Left kidney (tissue), 2 donors: Measurements from ENCODE around the gene DPYSL3. TPM values are rescaled to one million over a fixed set of nuclear protein-coding genes. Genes with fewer than 3 reads are reported as not detected.

ENCODE experiments used
- DNase-seq: peaks from one replicate; pipeline ENCODE4 v3.0.0-alpha.2; 2013
- polyA plus RNA-seq: library from polyadenylated mRNA; unstranded; fragments of 120-200 nt; gene quantifications from one replicate; pipeline ENCODE4 v1.2.1, GENCODE V29; 2013; ENCODE audit not compliant: insufficient read length

Gene DPYSL3
- polyA plus RNA-seq, 1 donor, result 33.8 TPM

DNA sequence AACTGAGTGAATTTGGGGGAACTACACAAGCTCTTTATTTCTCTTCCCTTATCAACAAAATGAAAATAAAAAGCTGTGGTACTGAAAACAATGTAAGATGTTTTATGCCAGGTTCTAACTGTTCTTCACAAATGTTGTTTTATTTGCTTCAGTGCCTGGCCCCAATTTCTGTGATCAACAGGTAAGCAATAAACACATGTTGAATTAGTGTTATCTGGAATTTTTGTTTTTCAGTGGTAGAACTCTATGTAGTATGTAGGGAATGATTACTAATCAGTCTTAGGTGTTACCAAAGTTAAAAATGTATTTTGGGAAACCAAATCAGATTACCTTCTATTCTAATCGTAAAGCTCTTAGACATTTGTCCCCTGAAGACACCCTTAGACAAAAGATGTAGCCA lies 7.5 kb upstream of the DPYSL3 start:
- no peak for DNase-seq

DNA sequence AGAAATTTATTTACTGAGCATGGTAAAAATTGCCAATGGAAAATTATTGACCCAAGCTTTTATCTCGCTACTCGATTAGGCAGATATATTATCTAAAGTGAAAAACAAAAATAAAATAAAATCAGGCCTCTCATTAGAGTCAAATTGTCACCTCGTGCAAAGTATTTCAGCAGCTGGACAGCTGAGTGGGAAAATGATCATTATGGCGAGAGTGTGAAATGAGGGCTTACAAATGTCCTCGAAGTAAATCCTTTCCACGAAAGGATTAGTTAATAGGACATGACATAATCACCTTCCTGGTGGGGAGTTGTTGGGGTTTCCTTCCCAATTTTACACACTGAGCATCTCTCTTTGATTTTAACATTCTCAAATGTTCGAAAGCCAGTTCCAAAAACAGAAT lies 5.4 kb upstream of the DPYSL3 start:
- DNase-seq, result no peak

DNA sequence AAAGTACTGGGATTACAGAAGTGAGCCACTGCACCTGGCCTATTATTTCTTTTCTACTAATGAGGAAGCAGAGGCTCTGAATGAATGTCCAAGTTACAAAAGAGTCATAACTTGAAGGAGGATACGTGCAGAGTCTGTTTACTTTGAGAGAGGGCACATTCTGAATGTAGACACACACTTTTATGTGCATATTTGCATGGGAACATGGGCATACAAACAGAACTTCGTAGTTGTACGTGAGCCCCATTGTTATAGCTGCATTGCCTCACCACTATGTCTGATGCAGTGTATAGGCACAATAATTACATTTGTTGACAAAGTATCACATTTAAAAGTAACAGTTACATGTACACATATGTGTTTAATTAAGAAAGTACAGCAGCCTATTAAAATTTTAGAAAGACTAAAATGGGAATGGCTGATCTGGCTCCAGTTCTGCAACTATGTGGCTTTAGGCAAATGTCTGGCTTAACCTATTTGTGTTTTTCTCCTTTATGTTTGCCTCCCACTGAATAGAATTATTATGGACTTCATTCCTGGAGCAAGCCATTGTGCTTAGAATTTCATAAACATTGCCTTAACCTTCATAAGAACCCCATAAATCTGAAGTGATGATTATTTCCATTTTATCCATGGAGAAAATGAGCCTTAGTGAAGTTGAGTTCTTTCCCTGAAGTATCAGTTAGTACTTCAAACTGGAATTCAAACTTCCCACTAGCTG lies 3.0 kb upstream of the DPYSL3 start:
- DNase-seq, result no peak

DNA sequence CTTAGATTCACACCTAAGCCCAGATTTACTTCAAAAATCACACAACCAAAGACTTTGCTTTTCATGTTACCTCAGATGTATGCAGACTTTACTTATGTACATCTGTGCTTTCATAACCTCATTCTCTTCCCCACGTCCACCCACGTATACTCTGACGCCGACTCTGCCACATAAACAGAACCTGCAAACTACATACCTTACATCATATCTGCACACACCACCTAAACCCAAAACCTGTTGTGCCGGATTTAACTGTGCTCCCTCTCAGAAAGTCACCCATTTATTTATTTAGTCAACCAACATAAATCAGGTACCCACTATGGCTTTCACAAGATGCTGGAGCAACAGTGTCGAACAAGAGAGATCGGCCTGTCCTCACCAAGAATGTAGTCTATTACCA lies 1.0 kb upstream of the DPYSL3 start:
- DNase-seq, result no peak

DNA sequence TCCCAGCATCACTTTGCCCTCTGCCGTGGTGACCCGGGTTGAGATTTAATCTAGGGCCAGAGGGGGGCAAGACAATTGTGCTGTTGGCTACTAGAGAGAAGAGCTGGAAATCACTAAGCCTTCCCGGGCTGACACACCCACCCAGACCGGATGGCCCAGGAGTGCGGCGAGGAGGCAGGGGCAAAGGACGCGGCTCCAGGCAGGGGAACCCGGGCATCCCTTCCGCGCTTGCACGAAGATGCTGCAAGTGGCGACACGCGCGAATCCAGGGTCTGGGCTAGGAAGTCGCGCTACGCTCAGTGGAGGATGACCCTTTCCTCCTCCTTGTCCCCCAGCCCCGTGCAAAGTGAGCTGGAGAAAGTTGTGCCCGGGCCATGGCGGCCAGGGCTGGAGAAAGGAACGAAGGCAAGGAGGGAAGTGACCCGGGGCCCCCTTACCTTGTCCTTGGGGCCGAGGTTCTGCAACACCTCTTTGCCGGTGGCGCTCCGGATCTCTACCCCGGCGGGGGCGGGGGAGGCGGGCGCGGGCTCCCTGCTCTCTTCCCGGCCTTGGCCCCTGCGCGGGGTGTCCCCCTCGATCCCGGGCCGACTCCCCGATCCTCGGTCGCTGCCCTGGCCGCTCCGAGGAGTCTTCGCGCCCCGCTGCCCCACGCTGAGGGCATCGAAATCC lies 693 bp downstream of the DPYSL3 start:
- no peak for DNase-seq

DNA sequence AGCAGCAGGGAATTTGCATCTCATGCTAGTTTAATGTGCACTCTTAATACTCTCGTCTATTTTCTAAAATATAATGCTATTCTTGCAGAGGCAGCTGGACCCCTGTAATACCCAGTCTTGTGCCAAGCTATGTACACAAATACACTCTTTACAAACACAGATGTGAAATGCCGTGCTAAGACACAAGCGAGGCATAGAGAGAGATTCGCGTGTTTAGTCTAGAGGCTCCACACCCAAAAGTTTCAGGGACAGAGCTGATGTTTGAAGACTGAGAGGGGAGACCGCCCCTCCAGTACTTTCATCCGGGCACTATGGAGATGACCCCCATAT lies 1.2 kb downstream of the DPYSL3 start:
- DNase-seq, result no peak

DNA sequence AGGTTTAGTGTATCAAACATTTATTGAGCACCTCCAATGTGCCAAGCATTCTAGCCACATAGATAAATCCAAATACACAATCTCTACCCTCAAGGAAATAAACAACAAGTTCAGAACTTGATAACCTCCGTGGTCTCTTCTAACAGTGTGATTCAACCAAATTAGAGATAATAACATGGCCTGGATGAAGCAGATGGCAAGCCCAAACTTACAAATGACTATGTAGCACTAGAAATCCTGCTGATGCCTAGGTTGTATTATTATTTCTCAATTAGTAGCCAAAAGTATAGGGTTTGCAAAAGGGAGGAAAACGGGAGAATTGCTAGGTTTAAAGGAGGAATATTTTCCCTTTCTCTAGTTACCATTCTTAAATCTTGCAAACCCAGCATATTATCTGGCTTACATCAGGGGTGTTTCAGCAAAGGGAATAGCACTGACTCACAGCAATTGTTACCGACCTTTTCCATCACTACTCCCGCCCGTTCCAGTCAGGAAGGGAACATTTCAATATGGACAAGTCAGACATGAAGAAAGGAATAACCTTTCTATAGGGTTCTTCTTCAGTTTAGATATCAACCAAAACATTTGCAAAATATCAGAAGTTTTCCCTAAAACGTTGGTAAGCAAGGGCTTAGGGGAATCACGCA lies 2.3 kb downstream of the DPYSL3 start:
- no peak for DNase-seq

DNA sequence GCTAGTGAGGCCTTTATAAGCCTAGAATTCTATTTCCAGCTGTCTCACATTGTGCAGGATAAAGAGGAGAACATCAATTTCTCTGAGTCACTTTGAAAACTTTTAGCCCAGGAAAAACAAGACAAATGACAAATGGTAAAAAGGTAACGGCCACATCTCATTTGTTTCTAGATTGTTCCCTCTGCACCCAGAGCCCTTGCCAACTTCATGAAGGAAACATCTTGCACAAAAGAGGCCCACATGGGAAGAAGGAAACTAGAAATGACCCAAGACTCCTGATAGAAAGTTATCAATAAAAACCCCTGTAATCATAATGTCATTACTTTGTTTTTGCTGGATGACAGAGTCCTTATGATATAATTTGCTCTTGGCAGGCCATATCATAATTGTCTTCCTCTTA lies 5.3 kb downstream of the DPYSL3 start:
- DNase-seq, result no peak

DNA sequence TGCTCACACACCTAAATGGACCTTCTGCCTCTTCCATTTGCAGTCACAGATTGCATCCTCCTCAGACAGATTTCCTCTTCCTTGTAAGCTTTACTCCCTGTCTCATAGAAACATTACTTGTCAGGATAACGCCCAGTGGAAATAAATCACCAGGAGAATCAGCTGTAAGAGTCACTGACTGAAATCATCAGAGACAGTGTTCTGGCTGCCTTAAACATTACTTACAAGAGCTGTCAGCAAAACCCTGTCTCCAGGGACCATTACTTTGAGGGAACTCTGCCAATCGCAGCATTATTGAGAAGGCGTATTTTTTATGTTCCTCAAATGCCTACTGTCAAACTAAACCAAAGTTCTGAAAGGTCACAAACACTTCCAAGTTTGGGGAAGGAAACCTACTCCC lies 5.9 kb downstream of the DPYSL3 start:
- DNase-seq, result no peak

DNA sequence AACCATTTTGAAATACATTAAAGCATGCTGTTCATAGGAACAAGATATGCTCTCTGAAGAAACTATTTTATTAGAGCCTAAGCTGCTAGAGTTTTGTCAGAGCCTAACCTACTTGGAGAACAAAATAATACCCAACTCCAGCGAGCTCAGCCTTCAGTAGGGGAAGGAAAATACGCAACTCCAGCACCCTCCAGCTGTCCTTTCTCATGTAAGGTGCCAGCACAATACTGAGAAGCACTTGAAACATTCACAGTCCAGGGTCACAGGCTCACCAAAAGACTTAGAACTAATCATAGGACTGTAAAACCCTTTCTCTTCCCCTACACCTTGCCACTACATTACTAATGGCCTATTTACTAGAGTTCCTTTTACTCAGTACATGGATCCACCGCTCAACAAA lies 18.9 kb downstream of the DPYSL3 start:
- DNase-seq, result no peak

DNA sequence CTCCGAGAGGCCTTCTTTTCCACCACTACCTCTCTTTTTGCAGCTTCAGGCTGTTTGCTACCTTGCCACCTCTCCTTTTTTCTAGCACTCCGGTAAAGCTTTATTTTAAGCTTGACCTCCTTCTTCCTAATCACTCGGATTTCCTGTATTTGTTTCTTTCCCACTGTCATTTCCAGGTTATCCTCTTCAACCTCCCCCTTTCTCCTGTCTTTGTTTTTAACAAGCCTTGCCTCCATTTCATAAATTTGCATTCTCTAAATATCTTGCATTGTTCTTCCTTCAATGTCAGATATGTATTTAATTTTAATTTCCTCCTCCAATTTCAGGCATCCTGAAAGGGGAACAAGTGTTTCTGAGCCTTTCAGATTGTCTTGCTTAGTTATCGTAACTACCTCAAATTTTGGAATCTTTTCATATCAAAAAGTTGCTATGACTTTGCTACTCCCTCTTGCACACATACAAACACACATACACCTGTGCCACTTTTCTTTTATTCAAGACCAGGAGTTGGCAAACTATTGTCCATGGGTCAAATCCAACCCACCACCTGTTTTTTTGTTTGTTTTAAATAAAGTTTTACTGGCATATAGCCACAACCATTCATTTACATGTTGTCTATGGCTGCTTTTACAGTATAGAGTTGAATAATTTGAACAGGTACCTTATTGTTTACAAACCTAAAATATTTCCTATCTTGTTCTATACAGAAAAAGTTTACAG lies 22.7 kb downstream of the DPYSL3 start:
- no peak for DNase-seq

DNA sequence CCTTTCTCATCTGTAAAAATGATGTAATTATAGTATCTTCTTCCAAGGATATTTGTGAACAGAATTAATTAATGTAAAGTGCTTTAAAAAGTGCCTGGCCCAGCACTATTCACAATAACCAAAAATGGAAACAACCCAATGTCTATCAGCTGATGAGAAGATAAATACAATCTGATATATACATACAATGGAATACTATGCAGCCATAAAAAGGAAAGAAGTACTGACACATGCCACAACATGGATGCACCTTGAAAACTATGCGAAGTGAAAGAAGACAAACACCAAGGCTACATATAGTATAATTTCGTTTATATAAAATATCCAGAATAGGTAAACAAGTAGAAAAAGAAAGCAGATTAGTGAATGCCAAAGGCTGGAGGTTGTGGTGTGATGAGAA lies 24.1 kb downstream of the DPYSL3 start:
- no peak for DNase-seq

DNA sequence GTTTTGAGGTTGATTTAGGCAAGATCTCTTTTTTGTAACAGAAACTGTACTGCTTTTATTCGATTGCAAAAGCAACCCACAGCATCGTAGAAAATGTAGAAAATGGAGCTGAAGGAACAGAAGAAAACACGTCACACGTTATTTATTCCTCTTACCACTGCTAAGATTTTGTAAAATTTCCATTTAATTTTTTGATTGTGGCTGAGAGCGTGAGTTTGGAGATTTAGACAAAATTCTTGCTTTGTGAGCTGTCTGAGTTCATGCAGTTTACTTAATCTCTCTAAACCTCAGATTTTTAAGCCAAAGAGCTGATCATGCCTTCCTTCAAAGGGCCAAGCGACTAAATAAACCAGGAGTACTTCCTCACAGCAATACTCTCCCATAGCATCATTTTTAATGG lies 24.8 kb downstream of the DPYSL3 start:
- DNase-seq, result no peak

DNA sequence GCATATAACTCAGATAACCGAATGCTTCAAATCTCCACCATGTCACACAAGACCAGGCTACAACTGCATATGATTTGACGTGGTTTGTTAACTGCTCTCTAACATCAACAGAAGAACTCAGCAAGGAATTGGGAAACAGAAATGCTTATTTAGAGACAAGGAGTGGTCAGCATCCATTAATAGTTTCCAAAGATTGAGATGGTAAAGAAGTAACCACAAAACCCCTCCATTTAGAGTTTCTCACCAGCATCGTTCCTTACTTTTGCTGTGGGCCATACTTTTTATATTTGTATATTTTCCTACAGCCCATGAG lies 25.2 kb downstream of the DPYSL3 start:
- DNase-seq, result no peak

DNA sequence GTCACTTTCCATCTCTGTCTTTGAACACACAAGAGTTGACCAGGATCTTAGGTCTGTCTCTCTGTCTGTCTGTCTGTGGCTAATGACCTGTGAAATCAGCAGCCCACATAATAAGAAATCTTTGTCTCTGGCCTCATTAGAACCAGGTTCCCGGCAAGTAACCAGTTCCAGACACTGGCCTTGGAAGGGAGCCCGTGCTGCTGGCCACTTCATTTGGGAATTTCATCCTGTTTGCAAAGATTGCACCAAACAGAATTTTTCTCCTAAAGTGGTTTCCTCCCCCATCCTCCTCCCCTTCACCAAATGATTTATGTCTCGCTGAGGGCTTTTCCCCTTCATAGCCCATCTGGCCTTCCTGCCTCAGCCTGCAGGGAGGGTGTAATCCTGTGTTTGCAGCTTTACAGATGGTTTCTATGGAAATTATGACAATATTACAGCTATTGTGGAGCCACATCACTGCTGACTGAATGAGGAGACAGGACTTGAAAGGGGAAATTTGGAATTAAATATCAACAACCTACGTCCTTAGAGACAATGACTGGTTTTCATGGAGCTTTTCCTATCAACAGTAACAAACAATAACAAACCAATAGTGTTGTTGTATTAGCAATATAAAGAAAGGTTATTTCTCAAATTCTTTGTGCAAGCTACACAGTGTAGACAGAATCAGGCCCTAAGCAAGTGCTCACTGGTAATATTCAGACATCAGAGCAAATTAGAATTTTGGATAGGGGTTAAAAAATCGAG lies 25.7 kb downstream of the DPYSL3 start:
- DNase-seq, result peak; percentile 67

DNA sequence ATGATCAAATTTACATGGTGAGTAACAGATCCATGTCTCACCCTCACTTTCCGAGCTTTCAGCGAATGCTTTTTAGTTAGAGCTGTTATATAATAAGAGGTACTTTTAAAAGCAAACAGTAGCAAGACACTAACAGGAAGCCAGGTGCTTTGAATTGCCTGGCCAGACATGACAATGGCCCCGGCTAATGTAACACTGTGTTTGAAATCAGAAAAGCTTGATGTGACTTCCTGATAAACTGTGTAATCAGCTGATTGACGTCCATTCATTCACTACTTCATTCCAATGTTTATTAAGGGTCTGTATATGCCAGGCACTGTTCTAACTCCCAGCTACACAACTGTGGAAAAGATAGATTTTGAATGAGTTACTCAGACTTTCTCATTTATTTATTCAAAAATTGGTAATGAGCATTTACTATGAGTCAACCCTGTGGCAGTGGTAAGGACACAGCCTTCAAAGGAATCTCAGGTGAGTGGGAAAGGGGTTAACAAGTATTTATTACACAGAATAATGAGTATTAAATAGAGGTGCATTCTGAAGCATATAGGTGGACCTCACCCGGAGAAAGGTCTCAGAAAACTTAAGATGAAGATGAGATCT lies 26.6 kb downstream of the DPYSL3 start:
- no peak for DNase-seq

DNA sequence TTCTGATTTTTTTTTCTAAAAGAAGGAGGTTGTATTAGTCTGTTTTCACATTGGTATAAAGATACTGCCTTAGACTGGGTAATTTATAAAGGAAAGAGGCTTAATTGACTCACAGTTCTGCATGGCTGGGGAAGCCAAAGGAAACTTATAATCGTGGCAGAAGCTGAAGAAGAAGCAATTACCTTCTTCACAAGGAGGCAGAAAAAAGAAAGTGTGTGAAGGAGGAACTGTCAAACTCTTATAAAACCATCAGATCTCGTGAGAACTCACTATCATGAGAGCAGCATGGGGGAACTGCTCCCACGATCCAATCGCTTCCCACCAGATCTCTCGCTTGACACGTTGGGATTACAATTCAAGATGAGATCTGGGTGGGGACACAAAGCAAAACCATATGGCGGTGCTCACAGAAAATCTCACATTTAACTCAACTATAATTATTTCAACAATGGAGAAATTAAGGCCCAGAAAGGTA lies 27.1 kb downstream of the DPYSL3 start:
- DNase-seq, result no peak

DNA sequence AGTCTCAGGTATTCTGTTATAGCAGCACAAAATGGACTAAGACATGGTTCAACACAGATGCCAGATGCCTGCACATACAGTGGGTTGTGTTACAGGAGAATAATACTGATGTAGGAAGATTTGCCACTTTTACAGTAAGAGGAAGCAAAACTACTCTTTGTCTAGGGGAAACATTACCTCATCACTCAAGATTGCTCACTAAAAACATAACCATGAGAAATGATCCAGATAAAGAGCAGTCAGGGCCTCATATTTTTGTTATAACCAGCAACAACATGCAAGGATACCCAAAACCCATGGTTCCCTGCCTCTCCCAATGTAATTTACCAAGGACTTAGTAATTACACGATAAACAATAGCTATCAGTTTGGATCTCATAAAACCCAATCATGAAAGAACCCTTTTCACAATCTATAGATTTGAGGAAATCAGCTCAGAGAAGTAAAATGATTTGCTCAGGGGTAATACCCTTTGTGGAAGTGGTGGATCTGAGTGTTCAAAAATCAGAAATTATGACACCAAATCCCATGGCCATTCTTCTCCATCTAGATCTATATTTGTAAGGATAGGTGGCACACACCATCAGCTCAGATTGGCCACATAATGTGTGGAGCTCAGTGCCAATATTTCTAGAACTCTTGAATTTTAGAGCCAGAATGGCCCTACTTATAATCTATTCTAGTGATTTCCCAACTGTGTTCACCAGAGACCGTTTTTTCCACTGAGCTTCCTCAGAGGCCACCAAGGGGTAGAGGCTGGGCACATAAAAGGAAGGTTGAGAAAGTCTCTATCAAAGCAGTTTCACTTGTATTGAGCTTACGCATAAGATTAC lies 27.8 kb downstream of the DPYSL3 start:
- DNase-seq, result no peak

DNA sequence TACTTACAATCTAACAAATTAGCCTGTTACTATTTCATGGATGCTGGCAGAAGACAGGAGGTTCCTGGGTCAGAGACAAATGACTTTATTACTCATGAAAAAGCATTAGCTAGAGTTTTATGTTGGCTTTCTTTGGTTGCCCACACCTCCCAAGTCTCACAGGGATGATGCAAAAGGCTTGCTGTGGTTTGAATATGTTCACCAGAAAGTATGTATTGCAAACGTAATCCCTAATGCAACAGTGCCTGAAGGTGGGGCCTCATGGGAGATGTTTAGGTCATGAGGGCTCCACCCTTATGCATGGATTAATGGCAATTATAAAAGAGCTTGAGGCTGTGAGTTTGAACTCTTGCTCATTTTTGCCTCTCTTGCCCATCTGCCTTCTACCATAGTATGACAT lies 28.5 kb downstream of the DPYSL3 start:
- DNase-seq, result no peak

DNA sequence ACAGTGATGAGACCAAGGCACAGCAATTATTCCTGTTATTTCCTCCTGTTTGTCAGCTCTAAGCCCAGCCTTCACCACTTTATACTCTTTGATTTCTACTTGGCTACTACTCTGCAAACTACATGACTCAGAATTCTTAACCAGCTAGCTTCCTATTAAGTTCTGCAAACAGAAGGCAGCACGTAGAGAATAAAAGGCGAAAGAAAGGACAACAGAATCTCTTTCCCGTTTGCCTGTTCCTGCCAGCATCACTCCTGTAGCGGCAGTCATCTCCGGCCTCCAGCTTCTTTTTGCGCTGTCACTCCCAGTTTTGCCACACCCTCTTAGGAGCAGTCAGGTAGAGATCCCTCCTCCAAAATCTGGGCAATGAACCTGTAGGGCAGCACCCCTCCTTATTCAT lies 29.9 kb downstream of the DPYSL3 start:
- DNase-seq, result no peak

DNA sequence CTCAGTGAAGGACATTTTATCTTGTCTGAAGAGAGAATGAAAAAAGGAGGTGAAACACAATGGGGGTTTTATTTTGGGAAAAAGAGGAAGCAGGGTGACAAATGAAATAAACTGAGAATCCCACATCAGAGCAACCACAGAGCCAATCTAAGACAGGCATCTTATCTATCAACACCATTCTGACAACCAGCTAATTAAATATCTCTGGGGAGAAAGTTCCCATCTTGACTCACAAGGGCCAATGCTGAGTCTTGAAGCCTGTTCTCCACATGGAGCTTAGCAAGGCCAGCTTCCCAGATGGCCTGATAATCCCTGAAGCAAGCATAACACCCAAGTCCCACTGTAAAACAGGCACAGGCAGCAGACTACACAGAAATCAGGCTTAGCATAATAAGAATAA lies 30.4 kb downstream of the DPYSL3 start:
- no peak for DNase-seq
